ENCODE results near the gene PYGO1.
"Not testable (repeated sequence)": the region's sequence is repeated elsewhere in the genome, so short reads cannot be mapped to it uniquely, and the experiment has no call there.

PYGO1 gene

DNA sequence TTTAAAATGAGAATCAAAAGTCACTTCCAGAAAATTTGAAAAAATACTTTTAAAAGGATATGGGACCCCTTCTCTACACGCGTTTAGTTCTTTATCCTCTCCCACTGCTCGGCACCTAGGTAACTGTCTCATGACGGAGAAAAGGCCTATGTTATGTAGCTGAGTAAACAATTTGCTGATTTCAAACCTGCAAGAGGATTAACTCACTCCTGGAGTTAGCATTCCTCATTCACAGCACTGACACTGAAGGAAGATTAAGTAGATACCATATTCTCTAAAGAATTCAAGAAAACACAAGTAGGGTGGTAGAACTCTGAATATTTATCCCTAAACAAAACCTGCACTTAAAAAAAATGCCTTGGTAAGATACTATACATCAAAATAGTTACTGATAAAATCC is 30.2 kb upstream of the PYGO1 start:
- DNase-seq (ENCODE audit: low read depth, low spot score): no peak
- Histone ChIP-seq H3K4me3 (no peak overlapping the region), H3K9me3 (ENCODE audit: low read depth, low read length) (no peaks in the 10 kb centered on the region), H3K27ac (no peak overlapping the region), H3K9ac (ENCODE audit: insufficient read length) (no peak overlapping the region), H3K36me3 (ENCODE audit: insufficient read depth, low read length) (no peaks in the 10 kb centered on the region)
- TF ChIP-seq EZH2 (IDR thresholded peaks at IDR 0.05) (no peak), POLR2AphosphoS5 (IDR thresholded peaks at IDR 0.05; ENCODE audit: borderline replicate concordance, low read depth, low read length) (no peak), FOXP2 (optimal IDR thresholded peaks at IDR 0.05; ENCODE audit: control extremely low read depth, extremely low read length, insufficient read depth) (no peak)

GRCh38 chr15:55615445-55615844 is 27.3 kb upstream of the PYGO1 start:
- no peaks in the 10 kb centered on the region for H3K36me3 ChIP-seq (ENCODE audit: insufficient read depth, low read length)
- TF ChIP-seq FOXP2 (optimal IDR thresholded peaks at IDR 0.05; ENCODE audit: control extremely low read depth, extremely low read length, insufficient read depth): no peak
- TF ChIP-seq POLR2AphosphoS5 (IDR thresholded peaks at IDR 0.05; ENCODE audit: borderline replicate concordance, low read depth, low read length): no peak
- no peak for TF ChIP-seq EZH2 (IDR thresholded peaks at IDR 0.05)
- H3K4me3 ChIP-seq: no peak overlapping the region
- no peak for DNase-seq (ENCODE audit: low read depth, low spot score)
- no peak overlapping the region for H3K27ac ChIP-seq
- no peak overlapping the region for H3K9ac ChIP-seq (ENCODE audit: insufficient read length)
- H3K9me3 ChIP-seq (ENCODE audit: low read depth, low read length): no peaks in the 10 kb centered on the region

GRCh38 chr15:55613727-55614126 is 25.6 kb upstream of the PYGO1 start:
- H3K27ac ChIP-seq: no peak overlapping the region
- H3K36me3 ChIP-seq (ENCODE audit: insufficient read depth, low read length): no peaks in the 10 kb centered on the region
- TF ChIP-seq EZH2 (IDR thresholded peaks at IDR 0.05) (no peak), FOXP2 (optimal IDR thresholded peaks at IDR 0.05; ENCODE audit: control extremely low read depth, extremely low read length, insufficient read depth) (no peak), POLR2AphosphoS5 (IDR thresholded peaks at IDR 0.05; ENCODE audit: borderline replicate concordance, low read depth, low read length) (no peak)
- H3K9ac ChIP-seq (ENCODE audit: insufficient read length): no peak overlapping the region
- DNase-seq (ENCODE audit: low read depth, low spot score): no peak
- H3K9me3 ChIP-seq (ENCODE audit: low read depth, low read length): no peaks in the 10 kb centered on the region
- no peak overlapping the region for H3K4me3 ChIP-seq

DNA sequence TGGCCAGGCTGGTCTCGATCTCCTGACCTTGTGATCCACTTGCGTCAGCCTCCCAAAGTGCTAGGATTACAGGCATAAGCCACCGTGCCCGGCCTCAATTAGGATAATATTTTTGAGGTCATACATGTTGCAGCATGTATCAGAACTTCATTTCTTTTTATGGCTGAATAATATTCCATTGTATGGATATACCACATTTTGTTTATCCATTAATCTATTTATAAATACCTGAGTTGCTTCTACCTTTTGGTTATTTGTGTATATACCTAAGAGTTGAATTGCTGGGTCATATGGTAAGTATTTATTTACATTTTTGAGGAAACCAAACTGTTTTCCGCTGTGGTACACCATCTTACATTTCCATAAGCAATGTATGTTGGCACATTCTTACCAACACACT is 18.1 kb upstream of the PYGO1 start:
- Histone ChIP-seq H3K9me3 (ENCODE audit: low read depth, low read length) (no peaks in the 10 kb centered on the region), H3K9ac (ENCODE audit: insufficient read length) (no peak overlapping the region), H3K4me3 (no peak overlapping the region), H3K27ac (no peak overlapping the region), H3K36me3 (ENCODE audit: insufficient read depth, low read length) (no peaks in the 10 kb centered on the region)
- DNase-seq (ENCODE audit: low read depth, low spot score): no peak
- TF ChIP-seq POLR2AphosphoS5 (IDR thresholded peaks at IDR 0.05; ENCODE audit: borderline replicate concordance, low read depth, low read length): no peak
- no peak for TF ChIP-seq EZH2 (IDR thresholded peaks at IDR 0.05)

DNA sequence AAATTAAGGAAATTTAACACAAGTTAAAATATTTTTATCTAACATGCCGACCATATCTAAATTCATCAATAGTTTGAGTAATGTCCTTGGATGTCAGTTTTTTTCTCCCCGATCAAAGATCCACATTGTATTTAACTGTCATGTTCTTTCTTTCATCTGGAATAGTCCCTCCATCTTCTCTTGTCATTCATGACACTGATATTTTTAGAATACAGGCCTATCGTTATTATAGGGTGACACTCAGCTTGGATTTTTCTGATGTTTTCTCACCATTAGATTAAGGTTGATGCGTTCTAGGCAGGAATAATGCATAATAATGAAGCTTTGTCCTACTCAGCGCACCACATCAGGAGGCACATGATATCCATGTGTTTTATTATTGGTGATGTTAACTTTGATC is 13.2 kb upstream of the PYGO1 start:
- Histone ChIP-seq H3K9ac (ENCODE audit: insufficient read length) (no peak overlapping the region), H3K4me3 (no peak overlapping the region), H3K36me3 (ENCODE audit: insufficient read depth, low read length) (no peaks in the 10 kb centered on the region), H3K9me3 (ENCODE audit: low read depth, low read length) (no peaks in the 10 kb centered on the region), H3K27ac (no peak overlapping the region)
- no peak for TF ChIP-seq FOXP2 (optimal IDR thresholded peaks at IDR 0.05; ENCODE audit: control extremely low read depth, extremely low read length, insufficient read depth)
- no peak for TF ChIP-seq EZH2 (IDR thresholded peaks at IDR 0.05)
- TF ChIP-seq POLR2AphosphoS5 (IDR thresholded peaks at IDR 0.05; ENCODE audit: borderline replicate concordance, low read depth, low read length): no peak
- DNase-seq (ENCODE audit: low read depth, low spot score): no peak

- no peaks in the 10 kb centered on the region for H3K9me3 ChIP-seq (ENCODE audit: low read depth, low read length)
- H3K27ac ChIP-seq: no peak overlapping the region
- no peak overlapping the region for H3K9ac ChIP-seq (ENCODE audit: insufficient read length)
- no peaks in the 10 kb centered on the region for H3K36me3 ChIP-seq (ENCODE audit: insufficient read depth, low read length)
- TF ChIP-seq FOXP2 (optimal IDR thresholded peaks at IDR 0.05; ENCODE audit: control extremely low read depth, extremely low read length, insufficient read depth): no peak
- no peak for TF ChIP-seq POLR2AphosphoS5 (IDR thresholded peaks at IDR 0.05; ENCODE audit: borderline replicate concordance, low read depth, low read length)
- TF ChIP-seq EZH2 (IDR thresholded peaks at IDR 0.05): no peak
- DNase-seq (ENCODE audit: low read depth, low spot score): no peak
- no peak overlapping the region for H3K4me3 ChIP-seq
These were observed 11.3 kb upstream of the PYGO1 start for GRCh38 chr15:55599439-55599838.

GRCh38 chr15:55593019-55593418 is 4.9 kb upstream of the PYGO1 start:
- not testable (repeated sequence) for H3K9me3 ChIP-seq (ENCODE audit: low read depth, low read length); H3K27ac ChIP-seq; DNase-seq (ENCODE audit: low read depth, low spot score); H3K9ac ChIP-seq (ENCODE audit: insufficient read length); H3K4me3 ChIP-seq; H3K36me3 ChIP-seq (ENCODE audit: insufficient read depth, low read length)

DNA sequence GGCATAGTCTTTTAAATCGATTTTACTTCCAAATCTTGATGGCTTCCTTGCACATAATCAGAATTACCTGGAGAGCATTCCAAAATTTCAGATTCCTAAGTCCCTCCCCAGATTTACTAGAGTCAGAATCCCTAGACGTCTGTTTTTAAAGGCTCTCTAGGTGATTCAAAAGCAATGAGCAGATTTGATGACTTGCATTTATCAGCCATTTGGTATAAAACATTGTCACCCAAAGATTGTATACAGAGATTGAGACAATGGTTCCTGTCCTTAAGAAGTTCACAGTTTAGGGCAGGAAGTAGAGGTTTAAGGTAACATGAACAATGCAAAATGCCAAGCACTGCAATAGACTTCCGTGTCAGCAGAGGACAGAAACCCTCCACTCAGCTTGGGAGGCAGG is 2.6 kb upstream of the PYGO1 start:
- Histone ChIP-seq H3K27ac (no peak overlapping the region), H3K9ac (ENCODE audit: insufficient read length) (no peak overlapping the region), H3K36me3 (ENCODE audit: insufficient read depth, low read length) (no peaks in the 10 kb centered on the region), H3K9me3 (ENCODE audit: low read depth, low read length) (no peaks in the 10 kb centered on the region), H3K4me3 (no peak overlapping the region)
- no peak for DNase-seq (ENCODE audit: low read depth, low spot score)
- TF ChIP-seq FOXP2 (optimal IDR thresholded peaks at IDR 0.05; ENCODE audit: control extremely low read depth, extremely low read length, insufficient read depth): no peak
- TF ChIP-seq EZH2 (IDR thresholded peaks at IDR 0.05): no peak
- no peak for TF ChIP-seq POLR2AphosphoS5 (IDR thresholded peaks at IDR 0.05; ENCODE audit: borderline replicate concordance, low read depth, low read length)

DNA sequence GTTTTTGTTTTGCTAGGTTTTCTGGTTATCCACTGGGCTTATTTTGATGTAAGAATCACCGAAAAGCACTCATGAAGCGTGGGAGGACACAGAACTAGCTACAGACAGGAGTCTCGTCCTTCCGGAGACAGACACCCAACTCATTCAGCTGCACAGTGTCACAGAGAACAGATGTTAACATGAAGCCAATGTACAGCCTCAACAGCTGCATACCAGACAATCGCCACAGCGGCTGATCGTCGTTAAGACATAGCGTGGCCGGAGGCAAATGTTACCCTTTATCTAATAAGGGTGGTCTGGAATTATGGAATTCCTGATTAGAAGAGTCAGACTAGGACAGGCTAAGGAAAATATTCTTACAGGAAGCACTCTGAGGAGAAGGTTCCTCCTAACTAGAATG is 1.1 kb upstream of the PYGO1 start:
- DNase-seq (ENCODE audit: low read depth, low spot score): no peak
- Histone ChIP-seq H3K27ac (no peak overlapping the region), H3K36me3 (ENCODE audit: insufficient read depth, low read length) (no peaks in the 10 kb centered on the region), H3K9ac (ENCODE audit: insufficient read length) (no peak overlapping the region), H3K4me3 (peak overlapping the region; percentile 81), H3K9me3 (ENCODE audit: low read depth, low read length) (no peaks in the 10 kb centered on the region)
- no peak for TF ChIP-seq EZH2 (IDR thresholded peaks at IDR 0.05)
- no peak for TF ChIP-seq FOXP2 (optimal IDR thresholded peaks at IDR 0.05; ENCODE audit: control extremely low read depth, extremely low read length, insufficient read depth)
- no peak for TF ChIP-seq POLR2AphosphoS5 (IDR thresholded peaks at IDR 0.05; ENCODE audit: borderline replicate concordance, low read depth, low read length)
